Stimulated activated CD8-positive, alpha-beta memory T cell treated with anti-CD3 and anti-CD28 coated beads, Interleukin-7, amount 100 ng/mL, for 4 hours (primary cell): ENCODE data around the gene NRTN.

Source experiments
- DNase-seq, 2 donors: peaks; one replicate each; pipeline ENCODE4 v3.0.0-alpha.2; 2020; ENCODE audit warnings: low read depth in 2 of 2

The NRTN gene

GRCh38 chr19:5790559-5791520 lies 14.0 kb upstream of the NRTN start, which contains the start of gene DUS3L:
DUS3L (minus strand) TSS chr19:5791163; CDS start chr19:5791141, 22 bp downstream.
- DNase-seq: peak; percentile 92 to 94

- DNase-seq: no peak
Observed at GRCh38 chr19:5792224-5792623, 12.6 kb upstream of the NRTN start.

GRCh38 chr19:5793188-5793587 lies 11.7 kb upstream of the NRTN start:
- DNase-seq: no peak

GRCh38 chr19:5795382-5795919 lies 9.4 kb upstream of the NRTN start:
- no peak for DNase-seq

GRCh38 chr19:5798244-5798643 lies 6.6 kb upstream of the NRTN start:
- no peak for DNase-seq

GRCh38 chr19:5799247-5800241 lies 5.3 kb upstream of the NRTN start:
- no peak for DNase-seq

- DNase-seq: no peak
Observed at GRCh38 chr19:5800361-5801270, 4.3 kb upstream of the NRTN start.

- DNase-seq: no peak
Observed at GRCh38 chr19:5801796-5802619, 2.9 kb upstream of the NRTN start.

- no peak for DNase-seq
Observed at GRCh38 chr19:5803441-5803751, 1.5 kb upstream of the NRTN start.

- DNase-seq: peak; percentile 77 to 82
Observed at GRCh38 chr19:5803752-5804515, 933 bp upstream of the NRTN start.

GRCh38 chr19:5805462-5806132 lies 730 bp downstream of the NRTN start:
- peak in 1 of 2 donors; percentile 35 for DNase-seq

- no peak for DNase-seq
Observed at GRCh38 chr19:5806133-5806489, 1.2 kb downstream of the NRTN start.

GRCh38 chr19:5806905-5807304 lies 2.0 kb downstream of the NRTN start:
- no peak for DNase-seq

- DNase-seq: no peak
Observed at GRCh38 chr19:5808120-5808816, 3.4 kb downstream of the NRTN start.

- no peak for DNase-seq
Observed at GRCh38 chr19:5809053-5809452, 4.2 kb downstream of the NRTN start.

GRCh38 chr19:5809469-5809868 lies 4.6 kb downstream of the NRTN start:
- no peak for DNase-seq

GRCh38 chr19:5811117-5811516 lies 6.2 kb downstream of the NRTN start:
- no peak for DNase-seq

GRCh38 chr19:5814123-5814851 lies 9.4 kb downstream of the NRTN start:
- no peak for DNase-seq
